C4-2B (cell line): Measurements from ENCODE around the gene SLC27A4.

Source experiments
- H3K27ac ChIP-seq: fragments of 450-650 bp; 2 replicates; pipeline ENCODE4 v1.5.1; 2017
- ZFX ChIP-seq: fragments of 450-650 bp; IDR thresholded peaks from 2 replicates; pipeline ENCODE4 v1.6.1; 2017
- TF ChIP-seq, protein P1 (sequence below): fragments of 450-650 bp; conservative IDR thresholded peaks from 2 replicates; pipeline ENCODE4 v1.5.1; 2017; ENCODE audit warnings: mild to moderate bottlenecking

Gene SLC27A4

DNA sequence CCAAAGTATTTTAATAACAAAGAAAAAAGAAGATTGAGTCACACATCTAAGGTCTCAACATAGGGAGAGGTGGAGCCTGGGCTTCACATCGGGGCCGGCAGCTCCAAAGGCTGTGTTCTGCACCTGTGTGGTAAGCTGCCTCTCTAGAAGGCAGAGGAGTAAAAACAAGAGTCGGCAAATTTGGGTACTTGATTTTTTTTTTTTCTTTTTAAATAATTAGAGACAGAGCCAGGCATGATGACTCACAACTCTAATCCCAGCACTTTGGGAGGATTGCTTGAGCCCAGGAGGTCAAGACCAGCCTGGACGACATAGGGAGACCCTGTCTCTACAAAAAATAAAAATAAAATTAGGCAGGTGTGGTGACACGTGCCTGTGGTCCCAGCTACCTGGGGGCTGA, 35.5 kb downstream of the SLC27A4 start:
- TF ChIP-seq ZFX: no peak
- TF ChIP-seq, protein P1, sequence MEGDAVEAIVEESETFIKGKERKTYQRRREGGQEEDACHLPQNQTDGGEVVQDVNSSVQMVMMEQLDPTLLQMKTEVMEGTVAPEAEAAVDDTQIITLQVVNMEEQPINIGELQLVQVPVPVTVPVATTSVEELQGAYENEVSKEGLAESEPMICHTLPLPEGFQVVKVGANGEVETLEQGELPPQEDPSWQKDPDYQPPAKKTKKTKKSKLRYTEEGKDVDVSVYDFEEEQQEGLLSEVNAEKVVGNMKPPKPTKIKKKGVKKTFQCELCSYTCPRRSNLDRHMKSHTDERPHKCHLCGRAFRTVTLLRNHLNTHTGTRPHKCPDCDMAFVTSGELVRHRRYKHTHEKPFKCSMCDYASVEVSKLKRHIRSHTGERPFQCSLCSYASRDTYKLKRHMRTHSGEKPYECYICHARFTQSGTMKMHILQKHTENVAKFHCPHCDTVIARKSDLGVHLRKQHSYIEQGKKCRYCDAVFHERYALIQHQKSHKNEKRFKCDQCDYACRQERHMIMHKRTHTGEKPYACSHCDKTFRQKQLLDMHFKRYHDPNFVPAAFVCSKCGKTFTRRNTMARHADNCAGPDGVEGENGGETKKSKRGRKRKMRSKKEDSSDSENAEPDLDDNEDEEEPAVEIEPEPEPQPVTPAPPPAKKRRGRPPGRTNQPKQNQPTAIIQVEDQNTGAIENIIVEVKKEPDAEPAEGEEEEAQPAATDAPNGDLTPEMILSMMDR: no peak
- no peak overlapping the region for H3K27ac ChIP-seq

DNA sequence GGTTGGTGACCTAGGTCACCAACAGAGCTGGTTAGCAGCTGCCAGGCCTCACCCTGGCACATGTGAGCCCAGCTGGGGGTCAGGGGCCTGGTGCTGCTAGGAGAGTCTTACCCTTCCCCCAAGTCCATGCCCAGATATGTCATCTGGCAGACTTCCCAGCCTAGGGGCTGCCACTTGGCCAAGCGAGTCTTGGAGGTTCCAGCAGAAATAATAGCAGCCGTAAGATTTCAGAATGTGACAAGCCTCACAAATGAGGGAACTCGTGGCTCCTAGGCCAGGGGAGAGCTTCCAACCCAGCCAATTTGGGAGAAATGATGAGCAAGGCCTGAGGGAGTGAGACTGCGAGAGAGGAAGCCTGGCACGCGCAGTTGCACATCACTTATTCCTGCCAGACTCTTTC, 41.9 kb downstream of the SLC27A4 start:
- TF ChIP-seq ZFX: no peak
- TF ChIP-seq, protein P1: no peak
- H3K27ac ChIP-seq: no peak overlapping the region

DNA sequence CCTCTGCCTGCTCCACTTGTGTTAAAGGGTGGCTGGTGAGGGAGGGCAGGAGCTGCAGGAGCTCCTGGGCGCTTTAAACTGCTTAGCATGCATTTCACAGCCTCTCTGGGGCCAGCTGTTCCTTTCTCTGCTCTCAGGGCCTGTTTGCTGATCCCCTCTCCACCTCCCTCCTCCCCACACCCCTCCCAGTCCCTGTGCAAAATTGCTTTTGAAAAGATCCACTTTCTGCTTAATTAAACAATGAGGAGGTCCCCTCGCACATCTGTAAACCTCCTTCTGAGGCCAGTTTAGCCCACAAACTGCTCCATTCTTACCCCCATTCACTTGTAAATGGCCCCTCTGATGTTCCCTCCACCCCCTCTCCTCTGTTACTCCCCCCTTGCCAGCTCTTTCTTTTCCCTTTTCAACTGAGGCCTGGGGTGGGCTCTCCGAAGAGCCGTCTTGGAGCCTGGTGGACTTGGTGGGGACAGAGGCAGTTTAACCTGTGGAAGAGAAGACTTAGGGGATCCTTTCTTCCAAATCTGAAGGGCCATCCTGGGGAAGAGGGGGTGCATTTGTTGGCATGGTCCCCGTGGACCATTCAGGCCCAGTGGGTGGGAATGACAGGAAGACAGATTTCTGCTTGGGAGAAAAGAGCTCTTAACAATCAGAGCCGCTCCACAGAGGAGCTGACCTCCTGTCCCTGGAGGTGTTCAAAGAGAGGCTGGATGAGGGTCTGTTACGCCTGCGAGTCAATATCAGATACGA, 42.9 kb downstream of the SLC27A4 start:
- TF ChIP-seq, protein P1: no peak
- no peak for TF ChIP-seq ZFX
- H3K27ac ChIP-seq: no peak overlapping the region

DNA sequence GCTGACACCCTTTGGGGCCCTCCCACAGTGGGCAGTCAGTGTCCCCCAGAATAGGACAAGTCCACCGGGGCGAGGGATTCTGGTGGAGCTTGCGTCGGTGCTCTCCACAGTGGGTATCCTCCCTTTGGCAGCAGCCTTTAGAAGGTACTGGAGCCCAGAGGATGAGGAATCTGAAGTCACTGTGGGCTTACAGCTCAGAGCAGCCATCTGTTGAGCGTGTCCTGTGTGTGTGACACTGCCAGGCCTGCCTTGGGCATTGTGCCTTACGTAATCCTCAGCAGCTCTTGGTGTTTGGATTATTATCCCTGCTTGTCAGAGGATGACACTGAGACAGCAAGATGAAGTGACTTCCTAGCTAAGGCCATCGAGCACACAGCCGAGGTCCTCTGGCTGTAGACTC, 43.5 kb downstream of the SLC27A4 start:
- no peak overlapping the region for H3K27ac ChIP-seq

DNA sequence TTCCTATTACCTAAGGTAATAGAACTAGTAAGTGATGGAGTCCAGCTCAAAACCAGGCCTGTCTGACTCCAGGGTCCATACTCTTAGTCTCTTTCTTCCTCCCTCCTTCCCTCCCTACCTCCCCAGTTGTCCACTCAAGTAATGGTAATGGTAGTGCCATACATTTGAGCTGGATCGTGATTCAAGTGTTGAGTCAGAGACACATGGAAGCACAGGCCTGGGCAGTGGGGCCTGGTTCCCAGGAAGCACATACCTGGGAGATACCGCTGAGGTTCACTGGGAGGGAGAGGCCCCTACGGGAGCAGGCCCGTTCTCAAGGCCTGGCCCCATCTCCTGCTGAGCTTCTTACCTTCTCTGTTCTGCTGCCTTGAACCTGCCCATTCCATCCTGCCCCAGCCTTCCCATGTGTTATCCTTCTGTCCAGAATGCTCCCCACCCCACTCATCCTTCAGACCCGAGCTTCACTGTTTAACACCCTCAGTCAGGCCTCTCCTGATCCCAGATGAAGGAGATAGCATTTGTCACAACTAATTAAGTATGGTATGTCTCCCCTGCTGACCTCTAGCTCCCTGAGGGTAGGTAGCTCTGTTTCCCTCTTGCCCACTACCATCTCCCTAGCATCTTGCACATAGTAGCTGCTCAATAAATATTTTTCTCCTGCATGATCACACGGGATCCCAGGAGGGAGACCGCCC, 44.6 kb downstream of the SLC27A4 start:
- H3K27ac ChIP-seq: no peak overlapping the region
- TF ChIP-seq, protein P1: no peak
- TF ChIP-seq ZFX: no peak

More for the DNA sequence above, 43.5 kb downstream of the SLC27A4 start:
- TF ChIP-seq, protein P1: no peak
- TF ChIP-seq ZFX: no peak

DNA sequence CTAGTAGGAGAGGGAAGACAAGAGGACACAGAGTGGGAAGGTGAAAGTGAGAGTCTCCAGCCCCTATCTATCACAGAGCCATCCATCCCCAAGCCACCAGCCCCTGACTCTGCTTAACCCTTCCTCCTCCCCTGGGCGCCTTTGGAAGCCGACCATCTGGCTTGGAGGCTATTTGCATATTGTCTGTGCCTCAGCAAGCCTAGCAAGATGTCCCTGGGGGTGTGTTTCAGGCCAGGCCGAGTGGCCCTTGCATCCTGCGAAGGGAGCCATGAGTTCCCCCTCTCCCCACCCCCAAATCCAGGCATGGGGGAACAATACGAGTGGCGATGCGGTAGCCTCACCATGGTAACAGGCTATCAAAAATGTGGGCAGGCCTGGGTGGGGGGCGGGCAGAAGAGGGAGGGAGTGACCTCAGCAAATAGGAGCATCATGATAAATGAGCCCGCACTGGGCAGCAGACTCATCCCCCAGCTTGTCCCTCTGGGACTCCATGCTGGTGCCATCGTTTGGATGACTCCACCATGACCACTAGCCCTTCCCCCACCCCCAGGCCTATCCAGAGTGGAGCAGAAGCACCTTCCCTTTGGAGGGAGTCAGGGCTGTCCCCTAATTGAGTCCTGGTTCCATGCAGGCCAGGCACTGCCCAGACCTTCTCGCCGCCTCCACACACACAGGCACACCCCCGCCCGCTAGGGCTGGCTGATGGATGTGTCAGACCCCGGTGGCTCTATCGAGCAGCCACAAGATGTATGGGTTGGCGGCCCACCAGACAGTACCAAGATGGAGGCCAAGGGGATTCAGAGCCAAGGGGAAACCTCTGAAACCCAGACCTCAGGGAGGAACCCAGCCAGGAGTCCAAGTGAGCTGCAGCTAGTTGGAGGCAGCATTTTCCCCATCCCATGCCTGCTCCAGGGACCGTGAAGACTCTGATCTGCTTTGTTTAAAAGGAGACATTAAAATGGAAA, 45.5 kb downstream of the SLC27A4 start:
- TF ChIP-seq ZFX: no peak
- TF ChIP-seq, protein P1: no peak
- no peak overlapping the region for H3K27ac ChIP-seq
